Measurements from ENCODE around the gene NR2E3.

GRCh38 chr15:71811036-71811736 is 832 bp downstream of the NR2E3 start:
- no peak for TF ChIP-seq CTCF (IDR thresholded peaks at IDR 0.05)
- TF ChIP-seq EZH2 (IDR thresholded peaks at IDR 0.05), result no peak
- no peak for TF ChIP-seq EZH2phosphoT487 (IDR thresholded peaks at IDR 0.05)

All from neural progenitor cell (in vitro differentiated cells).